ENCODE results near the gene SLC2A13. TPM values are rescaled to one million over a fixed set of nuclear protein-coding genes. Genes with fewer than 3 reads are reported as not detected.
"Not testable (repeated sequence)": the region's sequence is repeated elsewhere in the genome, so short reads cannot be mapped to it uniquely, and the experiment has no call there.

Gene SLC2A13
- total RNA-seq, 2 donors from 2014 or later, result 14.5 to 20.0 TPM

GRCh38 chr12:39866135-39866534, 239.7 kb downstream of the SLC2A13 start:
- H3K4me3 ChIP-seq, result no peak overlapping the region
- DNase-seq (ENCODE audit: low spot score) (no peak), ATAC-seq (ENCODE audit: insufficient number of reproducible peaks, low FRiP score, low read depth) (no peak)
- H3K36me3 ChIP-seq, result no peaks in the 10 kb centered on the region
- H3K27ac ChIP-seq, result no peak overlapping the region
- TF ChIP-seq CTCF (IDR thresholded peaks at IDR 0.05), result no peak
- no peaks in the 10 kb centered on the region for H3K4me1 ChIP-seq (ENCODE audit: control insufficient read depth in 1 of 2, low read depth in 2 of 2)
- H3K9me3 ChIP-seq, result no peaks in the 10 kb centered on the region
- no peaks in the 10 kb centered on the region for H3K27me3 ChIP-seq (replicated peaks; ENCODE audit: insufficient read depth)

- Histone ChIP-seq H3K4me3 (no peak overlapping the region), H3K36me3 (no peaks in the 10 kb centered on the region), H3K27me3 (replicated peaks; ENCODE audit: insufficient read depth) (no peaks in the 10 kb centered on the region), H3K27ac (no peak overlapping the region), H3K9me3 (no peaks in the 10 kb centered on the region), H3K4me1 (ENCODE audit: control insufficient read depth in 1 of 2, low read depth in 2 of 2) (no peaks in the 10 kb centered on the region)
- DNase-seq (ENCODE audit: low spot score) (no peak), ATAC-seq (ENCODE audit: insufficient number of reproducible peaks, low FRiP score, low read depth) (no peak)
- TF ChIP-seq CTCF (IDR thresholded peaks at IDR 0.05), result no peak
These were observed 245.2 kb downstream of the SLC2A13 start for GRCh38 chr12:39860695-39861094.

GRCh38 chr12:39853003-39853402, 252.9 kb downstream of the SLC2A13 start:
- no peaks in the 10 kb centered on the region for H3K4me1 ChIP-seq (ENCODE audit: control insufficient read depth in 1 of 2, low read depth in 2 of 2)
- H3K9me3 ChIP-seq, result no peaks in the 10 kb centered on the region
- ATAC-seq (ENCODE audit: insufficient number of reproducible peaks, low FRiP score, low read depth) (no peak), DNase-seq (ENCODE audit: low spot score) (no peak)
- no peak overlapping the region for H3K27ac ChIP-seq
- H3K27me3 ChIP-seq (replicated peaks; ENCODE audit: insufficient read depth), result no peaks in the 10 kb centered on the region
- no peaks in the 10 kb centered on the region for H3K36me3 ChIP-seq
- no peak for TF ChIP-seq CTCF (IDR thresholded peaks at IDR 0.05)
- H3K4me3 ChIP-seq, result no peak overlapping the region

GRCh38 chr12:39852346-39852745, 253.5 kb downstream of the SLC2A13 start:
- ATAC-seq (ENCODE audit: insufficient number of reproducible peaks, low FRiP score, low read depth), result no peak
- Histone ChIP-seq H3K27ac (no peak overlapping the region), H3K27me3 (replicated peaks; ENCODE audit: insufficient read depth) (no peaks in the 10 kb centered on the region), H3K36me3 (no peaks in the 10 kb centered on the region), H3K9me3 (no peaks in the 10 kb centered on the region), H3K4me3 (no peak overlapping the region), H3K4me1 (ENCODE audit: control insufficient read depth in 1 of 2, low read depth in 2 of 2) (no peaks in the 10 kb centered on the region)
- no peak for DNase-seq (ENCODE audit: low spot score)
- TF ChIP-seq CTCF (IDR thresholded peaks at IDR 0.05), result no peak

GRCh38 chr12:39848218-39848617, 257.7 kb downstream of the SLC2A13 start:
- not testable (repeated sequence) for DNase-seq (ENCODE audit: low spot score); H3K4me1 ChIP-seq (ENCODE audit: control insufficient read depth in 1 of 2, low read depth in 2 of 2); ATAC-seq (ENCODE audit: insufficient number of reproducible peaks, low FRiP score, low read depth); H3K4me3 ChIP-seq; H3K27me3 ChIP-seq (replicated peaks; ENCODE audit: insufficient read depth); H3K9me3 ChIP-seq; H3K36me3 ChIP-seq; H3K27ac ChIP-seq

- H3K4me3 ChIP-seq, result no peak overlapping the region
- no peaks in the 10 kb centered on the region for H3K9me3 ChIP-seq
- no peak for ATAC-seq (ENCODE audit: insufficient number of reproducible peaks, low FRiP score, low read depth)
- H3K27me3 ChIP-seq (replicated peaks; ENCODE audit: insufficient read depth), result no peaks in the 10 kb centered on the region
- H3K4me1 ChIP-seq (ENCODE audit: control insufficient read depth in 1 of 2, low read depth in 2 of 2), result no peaks in the 10 kb centered on the region
- no peak overlapping the region for H3K27ac ChIP-seq
- no peaks in the 10 kb centered on the region for H3K36me3 ChIP-seq
- no peak for DNase-seq (ENCODE audit: low spot score)
- no peak for TF ChIP-seq CTCF (IDR thresholded peaks at IDR 0.05)
These were observed 258.8 kb downstream of the SLC2A13 start for GRCh38 chr12:39846971-39847650.

All from thoracic aorta (tissue), 2 donors.